GM12878 (cell line): ENCODE measurements around the gene SLC6A16.

Experiments used
- BRCA1 ChIP-seq: IDR thresholded peaks from 2 replicates; pipeline ENCODE4 v1.6.1; 2011; ENCODE audit warnings: low read depth, low read length, improper control_type of control experiment
- CTCF ChIP-seq, 3 experiments: IDR thresholded peaks in 2 of 3; conservative IDR thresholded peaks in 1 of 3; 2 replicates each; pipeline ENCODE4 v1.5.1; 2011; ENCODE audit warnings: low read depth in 3 of 3, low read length in 3 of 3, mild to moderate bottlenecking in 3 of 3, control low read depth in 2 of 3, moderate library complexity in 2 of 3, inconsistent platforms in 1 of 3, mixed read lengths in 1 of 3; ENCODE audit not compliant: control insufficient read depth in 2 of 3, insufficient read depth in 1 of 3; ENCODE audit errors: extremely low read depth in 1 of 3
- EGR1 ChIP-seq, 2 experiments: IDR thresholded peaks; 1 replicate in 1 of 2; 2 replicates in 1 of 2; pipeline ENCODE4 v1.6.1; 2011 to 2012; ENCODE audit warnings: low read depth in 2 of 2, low read length in 2 of 2, borderline replicate concordance in 1 of 2, mild to moderate bottlenecking in 1 of 2, moderate library complexity in 1 of 2
- EZH2 ChIP-seq: IDR thresholded peaks from 2 replicates; pipeline ENCODE4 v1.6.1; 2012; ENCODE audit warnings: low read depth, mild to moderate bottlenecking, control low read depth, inconsistent platforms, low read length, borderline replicate concordance; ENCODE audit not compliant: control insufficient read depth
- HDAC2 ChIP-seq: fragments of 200-600 bp; sonication (generic); IDR thresholded peaks from 2 replicates; pipeline ENCODE4 v1.6.1; 2017
- IRF5 ChIP-seq: fragments of 450-650 bp; IDR thresholded peaks from 2 replicates; pipeline ENCODE4 v1.6.1; 2017; ENCODE audit warnings: borderline replicate concordance
- NFYB ChIP-seq: IDR thresholded peaks from 2 replicates; pipeline ENCODE4 v1.6.1; 2011; ENCODE audit warnings: low read depth, mild to moderate bottlenecking, low read length, improper control_type of control experiment, moderate library complexity; ENCODE audit not compliant: insufficient read depth
- POLR2A ChIP-seq: IDR thresholded peaks from 2 replicates; pipeline ENCODE4 v1.6.1; 2011; ENCODE audit warnings: low read depth, mild to moderate bottlenecking, low read length
- POLR2AphosphoS5 ChIP-seq: IDR thresholded peaks from 2 replicates; pipeline ENCODE4 v1.6.1; 2011; ENCODE audit warnings: mild to moderate bottlenecking, low read length, inconsistent platforms
- RFX5 ChIP-seq: IDR thresholded peaks from 2 replicates; pipeline ENCODE4 v1.6.1; 2011; ENCODE audit warnings: low read depth, low read length, improper control_type of control experiment
- SPI1 ChIP-seq: IDR thresholded peaks from 2 replicates; pipeline ENCODE4 v1.6.1; 2011; ENCODE audit warnings: low read depth, mild to moderate bottlenecking, low read length, moderate library complexity, borderline replicate concordance; ENCODE audit not compliant: insufficient read depth
- ZNF687 ChIP-seq: fragments of 450-650 bp; IDR thresholded peaks from 2 replicates; pipeline ENCODE4 v1.6.1; 2017; ENCODE audit warnings: mild to moderate bottlenecking, moderate library complexity
- TF ChIP-seq, protein P1 (sequence below): fragments of 450-650 bp; IDR thresholded peaks from 2 replicates; pipeline ENCODE4 v1.6.1; 2016; ENCODE audit warnings: mild to moderate bottlenecking
- TF ChIP-seq, protein P2 (sequence below): IDR thresholded peaks from 2 replicates; pipeline ENCODE4 v1.6.1; 2012; ENCODE audit warnings: mild to moderate bottlenecking, low read depth, low read length

GRCh38 chr19:49247676-49248075 is 77.3 kb downstream of the SLC6A16 start:
- TF ChIP-seq SPI1 (no peak), EZH2 (no peak), RFX5 (no peak), CTCF (IDR thresholded peaks at IDR 0.05 in 2 of 3, conservative IDR thresholded peaks at IDR 0.05 in 1 of 3; ENCODE audit: control insufficient read depth in 2 of 3, extremely low read depth in 1 of 3, insufficient read depth in 1 of 3, low read depth in 3 of 3, low read length in 3 of 3) (no peak), ZNF687 (no peak), POLR2AphosphoS5 (no peak), HDAC2 (no peak), POLR2A (no peak), EGR1 (IDR thresholded peaks at IDR 0.05; ENCODE audit: borderline replicate concordance in 1 of 2, low read depth in 2 of 2, low read length in 2 of 2) (no peak), BRCA1 (no peak), NFYB (no peak), IRF5 (no peak)
- TF ChIP-seq, protein P1, sequence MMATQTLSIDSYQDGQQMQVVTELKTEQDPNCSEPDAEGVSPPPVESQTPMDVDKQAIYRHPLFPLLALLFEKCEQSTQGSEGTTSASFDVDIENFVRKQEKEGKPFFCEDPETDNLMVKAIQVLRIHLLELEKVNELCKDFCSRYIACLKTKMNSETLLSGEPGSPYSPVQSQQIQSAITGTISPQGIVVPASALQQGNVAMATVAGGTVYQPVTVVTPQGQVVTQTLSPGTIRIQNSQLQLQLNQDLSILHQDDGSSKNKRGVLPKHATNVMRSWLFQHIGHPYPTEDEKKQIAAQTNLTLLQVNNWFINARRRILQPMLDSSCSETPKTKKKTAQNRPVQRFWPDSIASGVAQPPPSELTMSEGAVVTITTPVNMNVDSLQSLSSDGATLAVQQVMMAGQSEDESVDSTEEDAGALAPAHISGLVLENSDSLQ: no peak
- TF ChIP-seq, protein P2, sequence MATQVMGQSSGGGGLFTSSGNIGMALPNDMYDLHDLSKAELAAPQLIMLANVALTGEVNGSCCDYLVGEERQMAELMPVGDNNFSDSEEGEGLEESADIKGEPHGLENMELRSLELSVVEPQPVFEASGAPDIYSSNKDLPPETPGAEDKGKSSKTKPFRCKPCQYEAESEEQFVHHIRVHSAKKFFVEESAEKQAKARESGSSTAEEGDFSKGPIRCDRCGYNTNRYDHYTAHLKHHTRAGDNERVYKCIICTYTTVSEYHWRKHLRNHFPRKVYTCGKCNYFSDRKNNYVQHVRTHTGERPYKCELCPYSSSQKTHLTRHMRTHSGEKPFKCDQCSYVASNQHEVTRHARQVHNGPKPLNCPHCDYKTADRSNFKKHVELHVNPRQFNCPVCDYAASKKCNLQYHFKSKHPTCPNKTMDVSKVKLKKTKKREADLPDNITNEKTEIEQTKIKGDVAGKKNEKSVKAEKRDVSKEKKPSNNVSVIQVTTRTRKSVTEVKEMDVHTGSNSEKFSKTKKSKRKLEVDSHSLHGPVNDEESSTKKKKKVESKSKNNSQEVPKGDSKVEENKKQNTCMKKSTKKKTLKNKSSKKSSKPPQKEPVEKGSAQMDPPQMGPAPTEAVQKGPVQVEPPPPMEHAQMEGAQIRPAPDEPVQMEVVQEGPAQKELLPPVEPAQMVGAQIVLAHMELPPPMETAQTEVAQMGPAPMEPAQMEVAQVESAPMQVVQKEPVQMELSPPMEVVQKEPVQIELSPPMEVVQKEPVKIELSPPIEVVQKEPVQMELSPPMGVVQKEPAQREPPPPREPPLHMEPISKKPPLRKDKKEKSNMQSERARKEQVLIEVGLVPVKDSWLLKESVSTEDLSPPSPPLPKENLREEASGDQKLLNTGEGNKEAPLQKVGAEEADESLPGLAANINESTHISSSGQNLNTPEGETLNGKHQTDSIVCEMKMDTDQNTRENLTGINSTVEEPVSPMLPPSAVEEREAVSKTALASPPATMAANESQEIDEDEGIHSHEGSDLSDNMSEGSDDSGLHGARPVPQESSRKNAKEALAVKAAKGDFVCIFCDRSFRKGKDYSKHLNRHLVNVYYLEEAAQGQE: no peak
